ENCODE results near the gene MRPS34.
A peak's percentile ranks its signal among the peaks of the same experiment; 100 is the strongest.
"Not testable (repeated sequence)": the region's sequence is repeated elsewhere in the genome, so short reads cannot be mapped to it uniquely, and the experiment has no call there.

The MRPS34 gene

DNA sequence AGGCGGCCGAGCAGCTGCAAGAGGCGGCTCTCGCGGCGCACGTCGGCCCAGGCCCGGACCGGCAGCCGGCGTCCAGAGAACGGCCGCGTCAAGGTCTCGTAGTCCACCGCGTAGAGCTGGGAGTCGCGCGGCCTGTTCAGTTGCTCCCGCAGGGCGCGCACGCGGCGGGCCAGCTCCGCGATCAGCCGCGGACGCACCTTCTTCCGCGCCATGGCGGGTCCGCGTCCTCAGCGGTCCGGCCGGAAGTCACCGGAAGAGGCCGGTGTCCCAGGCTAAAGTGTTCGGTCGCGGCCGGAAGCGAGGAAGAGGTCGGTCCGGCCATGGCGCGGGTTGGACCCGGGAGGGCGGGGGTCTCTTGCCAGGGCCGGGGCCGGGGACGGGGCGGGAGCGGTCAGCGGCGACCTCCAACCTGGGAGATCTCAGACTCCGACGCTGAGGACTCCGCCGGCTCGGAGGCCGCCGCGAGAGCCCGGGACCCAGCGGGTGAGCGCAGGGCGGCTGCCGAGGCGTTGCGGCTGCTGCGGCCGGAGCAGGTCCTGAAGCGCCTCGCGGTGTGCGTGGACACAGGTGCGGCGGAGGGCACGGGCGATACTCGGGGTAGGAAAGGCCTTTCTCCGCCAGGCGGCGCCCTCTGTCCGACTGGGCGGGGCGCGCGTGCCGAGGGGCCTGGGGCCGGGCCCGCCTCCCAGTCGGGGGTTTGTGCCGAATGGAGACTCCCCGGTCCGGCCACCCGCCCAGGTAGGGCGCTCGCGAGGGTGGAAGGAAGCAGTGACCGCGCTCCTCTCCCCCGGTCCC, at the start of gene MRPS34:
MRPS34 (minus strand) TSS at position 227 of the 795 bp plus-strand sequence; CDS start at position 212, 15 bp downstream.
- DNase-seq: peak; percentile 80 to 90

DNA sequence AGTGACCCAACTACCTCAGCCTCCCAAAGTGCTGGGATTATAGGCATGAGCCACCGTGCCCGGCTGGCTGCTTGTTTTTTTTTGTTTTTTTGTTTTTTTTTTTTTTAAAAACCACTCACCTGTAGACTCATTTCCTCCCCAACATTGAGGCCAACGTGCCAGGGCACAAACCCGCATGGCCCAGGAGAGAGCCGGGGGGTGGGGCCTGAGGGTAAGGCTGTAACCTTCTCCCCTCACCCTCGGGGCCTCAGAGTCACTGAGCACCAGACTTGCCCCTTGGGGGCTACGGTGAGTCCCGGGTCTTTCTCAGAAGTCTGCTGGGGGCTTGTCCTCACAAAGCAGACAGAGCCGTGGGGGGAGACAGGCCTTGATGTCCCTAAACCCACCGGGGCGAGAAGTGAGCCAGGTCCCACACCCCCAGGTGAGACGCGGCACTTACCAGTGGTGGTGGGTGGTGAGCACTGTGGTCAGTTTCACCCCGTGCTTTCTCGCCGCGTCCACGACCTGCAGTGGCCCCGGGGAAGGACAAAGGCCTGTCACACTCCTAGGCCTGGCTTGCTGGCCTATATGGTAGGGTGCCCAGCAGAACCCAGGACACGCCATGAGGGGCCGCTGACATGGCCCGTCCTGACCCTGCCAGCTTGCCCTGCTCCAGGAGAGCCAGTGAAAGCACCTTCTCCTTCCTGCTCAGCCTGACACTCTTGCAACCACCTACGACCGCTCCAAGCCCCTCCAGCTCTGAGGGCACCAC, 49.1 kb upstream of the MRPS34 start:
- no peak for DNase-seq

DNA sequence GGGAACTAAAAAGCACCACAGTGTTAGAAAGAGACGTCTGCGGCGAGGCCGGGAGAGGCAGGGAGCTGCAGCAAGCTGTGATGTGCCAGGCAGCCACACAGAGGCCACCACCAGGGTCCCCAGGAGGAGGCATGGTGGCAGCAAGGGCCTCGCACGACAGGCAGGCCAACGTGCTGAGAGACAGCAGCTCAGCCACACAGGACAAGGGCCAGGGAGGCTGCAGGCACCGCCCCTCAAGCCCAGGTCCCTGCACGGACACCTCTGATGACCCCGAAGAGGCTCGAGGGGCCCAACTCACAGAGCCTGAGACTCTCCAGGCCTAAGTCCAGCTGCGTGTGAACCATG, 48.0 kb upstream of the MRPS34 start:
- no peak for DNase-seq

DNA sequence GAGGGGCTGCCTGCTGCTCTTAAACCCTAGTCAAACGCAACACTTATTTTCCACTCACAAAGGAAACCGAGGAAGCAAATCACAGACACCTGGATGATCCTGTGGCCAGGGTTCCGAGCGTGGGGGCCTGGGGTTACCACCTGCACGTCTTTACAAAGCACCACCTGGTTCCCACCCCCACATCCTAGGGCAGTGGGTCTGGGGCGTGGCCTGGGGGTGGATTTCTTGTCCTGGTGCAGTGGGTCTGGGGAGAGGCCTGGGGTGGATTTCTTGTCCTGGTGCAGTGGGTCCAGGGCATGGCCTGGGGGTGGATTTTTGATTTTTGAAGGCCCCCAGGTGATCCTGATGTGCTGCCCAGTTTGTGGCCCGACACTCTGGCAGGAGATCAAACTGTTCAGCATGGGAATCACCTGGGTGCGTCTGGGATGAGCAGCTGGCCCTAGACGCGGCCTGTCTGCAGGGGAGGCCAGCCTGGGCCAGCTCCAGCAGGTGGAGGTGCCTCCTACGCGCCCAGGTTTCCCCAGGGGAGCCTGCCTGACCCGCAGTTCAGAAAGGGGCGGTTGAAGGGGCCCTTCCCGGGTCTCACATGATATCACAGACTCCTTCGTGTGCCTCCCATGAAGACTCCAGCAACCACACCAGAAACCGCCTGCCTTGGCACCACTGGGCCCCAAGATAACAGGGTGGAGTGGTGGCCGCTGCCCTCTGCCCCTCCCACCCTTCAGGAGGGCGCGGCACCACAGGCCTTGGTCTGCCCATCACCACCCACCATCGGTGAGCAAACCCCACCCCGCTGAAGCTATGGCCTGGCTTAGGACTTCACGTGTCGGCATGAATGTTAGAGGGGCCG, 47.4 kb upstream of the MRPS34 start:
- DNase-seq: no peak

DNA sequence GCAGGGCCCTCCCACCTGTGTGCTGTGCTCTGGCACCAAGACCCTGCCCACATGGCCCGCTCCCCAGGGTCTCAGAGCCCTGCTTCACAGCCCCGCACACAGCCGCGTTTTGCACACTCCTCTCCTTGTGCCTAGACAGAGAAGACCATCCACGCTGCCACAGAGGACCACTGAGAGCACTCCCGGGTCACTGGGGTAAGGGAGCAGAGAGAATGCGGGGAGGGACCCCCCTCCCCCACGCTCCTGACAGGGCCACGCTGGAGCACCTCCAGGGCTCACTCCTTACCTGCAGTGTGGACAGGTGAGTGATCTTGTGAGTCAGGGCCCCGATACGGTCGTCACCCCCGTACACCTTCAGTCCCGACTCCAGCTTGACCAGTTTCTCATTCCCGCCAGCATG, 46.7 kb upstream of the MRPS34 start:
- no peak for DNase-seq

DNA sequence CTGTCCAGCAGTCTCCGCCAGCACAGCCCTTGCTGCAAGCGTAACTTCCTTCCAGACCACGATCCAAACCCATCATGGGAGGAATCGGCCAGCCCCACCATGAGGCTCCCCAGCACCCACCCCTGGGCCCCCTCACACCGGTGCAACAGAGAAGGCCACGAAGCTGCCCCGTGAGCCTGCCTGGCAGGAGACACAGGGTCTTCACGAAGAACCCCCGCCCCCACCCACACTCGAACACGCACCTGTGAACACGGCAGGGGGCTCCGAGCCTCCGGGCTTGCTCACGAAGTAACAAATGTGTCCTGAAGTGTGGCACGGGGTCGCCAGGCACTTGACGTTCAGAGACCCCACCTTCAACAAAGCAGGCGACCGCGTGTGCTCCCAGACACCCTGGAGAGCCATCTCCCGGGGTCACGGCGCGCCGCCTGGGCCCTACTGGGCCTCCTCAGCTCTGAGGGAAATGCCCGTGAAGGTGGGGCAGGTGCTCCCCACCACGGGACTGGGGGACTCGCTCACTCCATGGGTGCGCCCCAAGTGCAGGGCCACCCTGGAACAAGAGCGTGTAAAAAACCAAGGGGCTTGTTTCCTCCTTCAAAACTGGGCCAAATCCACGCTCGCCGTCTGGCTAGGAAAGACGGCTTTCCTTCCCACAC, 46.1 kb upstream of the MRPS34 start:
- no peak for DNase-seq

DNA sequence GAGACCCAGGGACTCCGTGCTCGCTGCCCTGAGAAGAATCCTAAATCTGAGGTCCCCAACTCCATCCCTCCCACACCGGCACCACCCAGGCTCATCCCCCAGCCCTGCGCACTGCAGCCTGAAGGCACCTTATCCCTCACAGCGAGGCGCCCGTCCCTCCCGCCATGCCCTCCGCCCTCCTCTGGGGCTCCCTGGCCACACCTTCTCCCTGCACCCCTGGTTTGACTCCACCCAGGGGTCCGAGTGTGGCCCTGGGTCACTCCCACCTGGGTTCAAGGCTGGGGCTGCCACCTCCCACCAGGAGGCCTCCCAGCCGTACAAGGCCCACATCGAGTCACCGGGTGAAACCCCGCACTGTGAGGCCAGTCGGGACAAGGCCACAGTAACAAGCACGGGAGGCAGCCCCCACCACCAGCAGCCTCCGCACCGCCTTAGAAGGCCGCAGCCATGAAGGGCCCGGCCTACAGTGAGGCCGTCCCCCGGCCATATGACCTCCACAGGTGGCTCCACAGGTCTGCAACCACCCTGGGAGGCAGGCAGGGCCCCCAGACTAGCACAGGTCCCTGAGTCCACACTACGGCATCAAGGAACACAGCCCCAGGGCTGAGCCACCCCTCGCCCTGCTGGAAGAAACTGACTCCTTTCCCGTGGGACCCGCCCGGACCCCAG, 45.4 kb upstream of the MRPS34 start:
- no peak for DNase-seq

DNA sequence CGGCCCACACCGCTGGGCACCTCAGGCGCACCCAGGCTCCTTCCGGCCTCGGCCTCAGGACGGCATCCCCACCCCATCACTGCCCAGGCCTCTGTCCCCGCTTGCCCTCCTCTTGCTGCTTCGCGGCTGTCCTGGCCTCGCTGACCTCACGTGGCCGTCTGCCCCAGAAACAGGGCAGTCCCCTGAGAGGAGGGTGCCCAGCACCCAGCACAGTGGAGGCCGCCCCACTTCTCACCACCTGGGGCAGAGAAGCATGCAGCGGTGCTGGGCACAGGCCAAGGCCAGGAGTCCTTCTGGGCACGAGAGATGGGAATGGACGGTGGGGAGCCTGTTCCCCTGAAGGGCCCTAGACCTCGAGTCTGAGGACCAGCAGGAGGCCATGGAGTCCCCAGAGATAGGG, 44.8 kb upstream of the MRPS34 start:
- no peak for DNase-seq

DNA sequence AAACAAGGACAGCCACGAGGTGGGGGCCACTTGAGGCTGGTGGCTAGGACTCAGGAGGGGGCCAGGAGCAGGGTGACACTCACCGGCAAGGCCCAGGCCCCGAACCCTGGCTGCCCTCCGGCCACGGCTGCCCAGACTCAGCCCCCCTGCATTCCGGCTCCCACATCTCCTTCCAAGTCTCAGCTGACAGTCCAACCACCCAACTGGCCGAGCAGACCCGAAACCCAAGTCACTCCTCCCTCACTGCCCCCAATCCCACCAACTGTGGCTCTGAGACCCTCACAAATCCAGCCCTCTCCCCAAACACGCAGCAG, 44.3 kb upstream of the MRPS34 start:
- no peak for DNase-seq

DNA sequence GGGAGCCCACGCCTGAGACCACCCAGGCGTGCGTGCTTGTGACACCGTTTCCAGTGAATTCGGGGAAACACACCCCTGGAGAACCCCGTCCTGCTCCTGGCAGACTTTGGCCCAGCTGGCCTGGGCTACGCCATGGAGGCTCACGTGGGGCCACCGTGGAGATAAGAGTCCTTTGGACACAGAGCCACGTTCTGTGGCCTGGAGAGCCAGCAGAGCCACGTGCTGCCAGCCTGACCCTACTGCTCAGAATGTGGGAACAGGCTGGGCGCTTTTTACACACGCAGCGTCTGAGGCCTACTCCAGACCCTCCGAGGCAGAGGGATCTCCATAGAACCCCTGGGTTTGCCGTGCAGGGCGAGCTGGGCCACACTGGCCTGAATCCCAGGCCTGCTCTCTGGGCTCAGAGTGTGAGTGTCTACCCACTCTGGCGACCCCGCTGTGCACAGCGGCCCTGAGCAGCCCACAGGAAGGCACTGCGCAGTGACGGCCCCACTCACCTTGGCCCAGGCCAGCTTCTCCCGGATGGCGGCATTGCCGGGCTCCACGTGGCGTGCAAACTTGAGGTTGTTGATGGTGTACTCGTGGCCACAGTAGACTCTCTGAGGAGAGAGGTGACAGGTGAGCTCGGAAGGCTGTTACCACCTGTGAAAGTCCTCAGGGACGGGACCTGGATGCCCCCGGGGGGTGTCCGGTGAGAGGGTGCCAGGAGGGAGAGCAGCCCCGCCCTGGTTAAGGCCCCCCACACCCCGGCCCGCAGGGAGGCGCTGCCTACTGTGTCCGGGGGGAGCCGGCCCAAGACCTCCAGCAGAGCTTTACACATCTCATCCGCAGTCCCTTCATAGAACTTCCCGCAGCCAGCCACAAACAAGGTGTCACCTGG, 43.7 kb upstream of the MRPS34 start:
- DNase-seq: no peak

DNA sequence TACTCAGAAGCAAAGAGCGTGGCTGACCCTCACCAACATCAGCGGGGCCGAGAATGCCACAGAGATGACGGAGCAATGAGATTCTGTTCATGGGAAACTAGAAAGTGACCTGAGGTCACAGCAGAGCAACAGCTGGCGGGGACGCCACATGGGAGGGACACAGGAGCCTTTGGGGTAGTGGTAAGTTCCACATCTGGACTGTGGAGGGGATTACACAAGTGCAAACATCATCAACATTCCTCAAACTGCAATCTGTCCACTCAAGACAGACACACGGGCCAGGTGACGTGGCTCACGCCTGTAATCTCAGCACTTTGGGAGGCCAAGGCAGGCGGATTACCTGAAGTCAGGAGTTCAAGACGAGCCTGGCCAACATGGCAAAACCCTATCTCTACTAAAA, 42.5 kb upstream of the MRPS34 start:
- DNase-seq: no peak

DNA sequence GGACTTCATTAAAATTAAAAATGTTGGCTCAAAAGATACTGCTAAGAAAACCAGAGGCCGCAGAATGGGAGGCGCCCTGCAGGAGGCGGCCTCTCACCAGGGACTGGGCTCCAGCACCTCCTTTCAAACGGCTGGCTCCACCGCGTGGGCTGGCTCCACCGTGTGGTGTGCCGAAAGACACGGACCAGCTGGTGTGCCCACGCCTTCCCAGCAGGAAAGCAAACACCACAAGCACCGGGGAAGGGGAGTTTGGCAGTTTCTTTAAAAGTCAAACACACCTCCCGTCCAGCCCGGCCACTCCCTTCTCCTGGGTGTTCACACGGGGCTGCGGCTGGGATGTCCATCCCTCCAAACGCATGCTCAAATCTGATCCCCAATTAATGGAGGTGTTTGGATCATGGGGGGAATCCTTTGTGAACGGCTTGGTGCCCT, 39.8 kb upstream of the MRPS34 start:
- peak; percentile 34 to 47 for DNase-seq

DNA sequence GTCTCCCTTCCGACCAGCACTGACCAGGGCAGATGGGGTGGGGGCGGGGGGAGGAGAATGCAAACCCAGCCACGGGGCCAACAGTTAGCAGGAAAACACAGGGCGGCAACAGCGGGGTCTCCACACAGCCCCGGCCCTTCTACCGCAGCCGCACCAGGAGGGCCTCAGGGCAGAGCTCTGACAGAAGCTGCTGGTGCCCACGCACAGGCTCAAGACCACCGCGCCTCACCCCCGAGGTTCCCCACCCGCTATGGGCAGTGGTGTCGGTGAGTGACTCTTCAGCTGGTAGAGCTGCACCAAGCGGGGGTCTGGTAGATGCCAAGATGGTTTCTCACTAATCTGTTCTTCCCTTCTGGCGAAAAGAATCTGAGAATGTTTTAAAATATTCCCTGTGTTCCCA, 37.6 kb upstream of the MRPS34 start:
- DNase-seq: no peak

DNA sequence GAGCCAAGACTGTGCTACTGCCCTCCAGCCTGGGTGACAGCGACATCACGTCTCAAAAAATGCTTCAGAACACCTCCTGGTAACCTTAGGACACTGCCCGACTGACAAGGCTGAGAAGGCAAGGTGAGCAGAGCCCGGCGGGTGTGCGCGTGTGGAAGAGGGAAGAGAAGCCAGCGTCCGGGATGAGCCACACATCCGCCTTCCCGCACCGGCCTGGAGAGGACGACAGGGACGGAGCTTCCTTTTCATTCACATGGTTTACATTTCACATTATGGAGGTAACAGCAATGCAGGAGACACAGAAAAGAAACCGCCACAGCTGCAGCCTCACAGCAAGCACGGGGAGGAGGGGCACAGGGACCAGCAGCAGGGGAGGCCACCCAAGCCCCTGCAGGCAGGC, 37.2 kb upstream of the MRPS34 start:
- no peak for DNase-seq

DNA sequence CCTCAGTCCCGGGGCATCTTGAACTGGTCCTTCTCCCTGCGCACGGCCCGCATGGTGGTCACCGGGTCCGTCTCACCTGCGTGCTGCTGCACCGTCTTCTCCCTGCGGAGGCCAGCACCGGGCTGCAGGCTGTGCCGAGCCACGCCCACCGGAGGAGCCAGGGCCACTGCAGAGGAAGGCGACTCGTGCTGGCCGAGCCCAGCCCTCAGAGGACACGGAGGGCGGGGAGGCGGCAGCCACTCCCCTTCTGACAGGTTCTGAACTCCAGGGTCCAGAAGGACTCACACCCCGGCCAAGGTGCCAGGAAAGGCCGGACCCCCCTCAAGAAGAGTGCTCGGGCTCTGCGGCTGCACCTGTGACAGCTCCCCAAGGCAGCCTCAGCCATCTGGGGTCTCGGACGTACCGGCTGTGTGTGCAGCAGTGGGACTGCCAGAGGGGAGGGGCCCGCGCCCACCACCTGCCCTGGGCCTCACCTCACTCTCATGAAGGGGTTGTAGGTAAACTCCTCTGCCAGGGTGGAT, 36.4 kb upstream of the MRPS34 start:
- DNase-seq: no peak

DNA sequence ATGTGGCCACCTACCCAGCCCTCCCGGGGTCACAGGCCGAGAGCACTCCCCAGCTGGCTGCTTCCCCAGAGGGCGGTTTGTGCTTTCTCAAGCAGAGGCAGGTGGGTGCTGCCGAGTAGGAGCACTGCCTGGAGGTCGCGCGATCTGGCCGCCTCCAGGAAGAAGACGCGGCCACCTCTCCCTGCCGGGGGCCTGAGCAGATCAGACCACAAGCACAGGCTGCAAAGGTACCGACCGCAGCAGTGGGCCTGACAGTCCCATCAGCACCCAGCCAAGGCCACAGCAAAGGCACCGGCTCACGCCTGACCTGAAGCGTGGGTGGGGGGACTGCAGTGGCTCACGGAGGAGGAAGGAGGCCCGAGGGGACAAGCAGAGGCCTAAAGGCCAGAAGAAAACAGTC, 35.8 kb upstream of the MRPS34 start:
- no peak for DNase-seq

DNA sequence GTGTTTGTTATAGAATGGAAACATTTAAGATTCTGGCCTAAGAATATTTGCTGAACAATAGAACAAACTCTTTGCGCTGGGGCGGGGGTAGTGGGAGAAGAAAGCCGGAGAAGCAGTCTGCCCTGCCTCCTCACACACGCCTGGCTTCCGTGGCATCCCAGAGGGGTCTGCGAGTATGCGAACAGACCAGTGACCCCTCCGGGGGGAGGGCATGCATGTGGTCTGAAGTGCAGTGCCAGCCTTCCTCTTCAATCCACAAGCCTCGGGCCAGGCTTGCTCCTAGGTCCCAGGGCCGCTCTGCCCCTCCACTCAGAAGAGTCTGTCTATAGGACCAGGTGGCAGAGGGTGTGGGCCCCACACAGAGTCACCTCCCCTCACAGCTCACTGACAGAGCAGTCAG, 34.7 kb upstream of the MRPS34 start:
- DNase-seq: no peak

DNA sequence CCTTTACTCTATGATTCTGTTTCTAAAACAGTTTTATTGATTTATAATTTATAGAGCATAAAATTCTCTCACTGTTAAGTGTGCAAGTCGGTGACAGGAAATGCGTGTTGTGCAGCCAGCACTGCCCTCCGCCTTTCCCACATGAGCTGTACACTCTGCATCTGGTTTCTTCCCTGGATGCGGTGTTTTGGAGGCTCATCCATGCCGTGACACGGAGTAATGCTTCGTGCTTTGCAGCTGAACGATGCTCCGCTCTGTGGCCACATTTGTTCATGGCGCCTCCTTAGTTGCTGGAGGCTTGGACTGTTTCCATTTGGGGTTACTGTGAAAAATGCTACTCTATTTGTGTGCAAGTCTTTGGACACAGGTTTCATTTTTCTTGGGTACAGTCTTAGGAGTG, 27.8 kb upstream of the MRPS34 start:
- DNase-seq: no peak

DNA sequence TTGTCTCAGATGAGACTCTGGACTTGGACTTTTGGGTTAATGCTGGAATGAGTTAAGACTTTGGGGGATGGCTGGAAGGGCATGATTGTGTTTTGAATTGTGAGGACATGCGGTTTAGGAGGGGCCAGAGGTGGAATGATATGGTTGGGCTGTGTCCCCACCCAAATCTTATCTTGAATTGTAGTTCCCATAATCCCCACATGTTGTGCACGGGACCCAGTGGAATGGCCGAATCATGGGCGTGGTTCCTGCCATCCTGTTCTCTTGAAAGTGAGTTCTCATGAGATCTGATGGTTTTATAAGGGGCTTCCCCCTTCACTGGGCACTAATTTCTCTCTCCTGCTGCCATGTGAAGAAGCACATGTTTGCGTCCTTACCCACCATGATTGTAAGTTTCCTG, 26.3 kb upstream of the MRPS34 start:
- DNase-seq: not testable (repeated sequence)

DNA sequence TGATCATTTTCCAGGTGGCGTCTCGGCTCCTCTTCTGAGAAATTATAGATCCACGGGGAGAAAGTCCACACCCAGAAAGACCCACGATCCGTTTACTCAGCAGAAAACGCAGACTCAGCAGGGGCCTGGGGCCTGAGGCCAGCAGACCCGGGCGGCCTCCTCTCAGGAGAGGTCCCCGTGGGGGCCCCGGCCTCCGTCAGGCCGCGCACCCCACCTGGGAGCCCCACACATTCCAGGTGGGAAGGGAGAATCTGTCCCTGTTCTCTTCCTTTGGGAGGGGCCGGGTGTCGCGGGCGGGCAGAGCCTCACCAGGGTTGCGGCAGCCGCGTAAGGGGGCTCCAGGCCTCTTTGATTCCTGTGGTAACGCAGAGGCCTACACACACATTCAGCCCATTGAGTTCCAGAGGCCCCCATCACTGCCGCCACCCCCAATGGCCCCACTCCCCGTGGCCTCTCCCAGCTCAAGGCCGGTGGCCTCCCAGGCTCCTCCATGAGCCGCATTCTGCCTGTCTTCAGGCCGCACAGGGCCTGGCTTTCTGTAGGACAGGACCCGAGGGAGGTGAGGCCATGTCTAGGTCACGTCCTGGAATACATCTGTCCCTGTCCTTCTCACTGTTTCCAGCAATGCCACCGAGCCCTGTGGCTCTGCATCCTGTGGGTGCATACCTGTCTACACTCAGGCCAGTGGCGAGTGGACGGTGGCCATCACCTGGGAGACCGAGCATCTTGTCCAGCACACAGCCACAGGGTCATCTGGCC, 22.2 kb upstream of the MRPS34 start:
- no peak for DNase-seq
